Skeletal muscle tissue (tissue), 4 donors: ENCODE data around the gene PDE1C. TPM values are rescaled to one million over a fixed set of nuclear protein-coding genes. Genes with fewer than 3 reads are reported as not detected.

Source experiments
- H3K27ac ChIP-seq: one replicate; pipeline ENCODE4 v1.7.0; 2013; ENCODE audit warnings: mild to moderate bottlenecking, low read depth, low read length, inconsistent platforms
- H3K27me3 ChIP-seq, 3 donors: one replicate each; pipeline ENCODE4 v1.7.0; 2013; ENCODE audit warnings: low read length in 3 of 3; ENCODE audit not compliant: control insufficient read depth in 3 of 3, insufficient read depth in 3 of 3
- H3K36me3 ChIP-seq, 3 donors: one replicate each; pipeline ENCODE4 v1.7.0; 2013; ENCODE audit warnings: low read length in 3 of 3; ENCODE audit not compliant: control insufficient read depth in 3 of 3, insufficient read depth in 3 of 3
- H3K4me1 ChIP-seq, 3 donors: one replicate each; pipeline ENCODE4 v1.7.0; 2013; ENCODE audit warnings: low read length in 3 of 3, mild to moderate bottlenecking in 3 of 3; ENCODE audit not compliant: control insufficient read depth in 3 of 3, insufficient read depth in 3 of 3
- H3K4me3 ChIP-seq, 3 donors: one replicate each; pipeline ENCODE4 v1.7.0; 2013; ENCODE audit warnings: low read length in 3 of 3
- H3K9ac ChIP-seq, 3 donors: one replicate each; pipeline ENCODE4 v1.7.0; 2013; ENCODE audit warnings: low read length in 3 of 3, mild to moderate bottlenecking in 3 of 3, moderate library complexity in 2 of 3, low read depth in 1 of 3
- H3K9me3 ChIP-seq, 3 donors: one replicate each; pipeline ENCODE4 v1.7.0; 2013; ENCODE audit warnings: low read length in 3 of 3; ENCODE audit not compliant: control insufficient read depth in 3 of 3
- total RNA-seq: library from RNA; depleted of rRNA; stranded (reverse); fragments of >200 nt; gene quantifications from one replicate; pipeline ENCODE4 v1.2.3, GENCODE V29; 2014
- donor health status: Osteomylitis.

PDE1C gene
- total RNA-seq, 1 donor from 2014 or later = 2.1 TPM

DNA sequence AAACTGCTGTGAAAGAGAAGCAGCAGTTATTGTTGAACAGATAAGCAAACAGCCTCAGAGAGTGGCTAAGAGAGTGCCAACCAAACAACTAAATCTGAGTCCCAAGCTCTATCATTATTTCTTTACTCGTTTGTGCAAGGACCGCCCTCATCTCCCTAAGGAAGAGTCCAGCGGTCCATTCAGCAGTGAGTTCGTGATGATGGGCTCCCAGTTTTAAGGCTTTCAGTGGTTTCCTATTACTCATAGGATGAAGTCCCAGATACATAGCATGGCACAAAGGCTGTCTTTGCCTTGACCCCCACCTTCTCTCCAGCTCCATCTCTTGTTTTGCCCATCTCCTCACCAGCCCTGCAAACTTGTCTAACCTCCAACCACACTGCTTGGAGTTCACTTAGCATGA is 24.3 kb upstream of the PDE1C start:
- H3K9me3 ChIP-seq = no peaks in the 10 kb centered on the region
- H3K36me3 ChIP-seq = no peaks in the 10 kb centered on the region
- H3K9ac ChIP-seq = no peak overlapping the region
- no peaks in the 10 kb centered on the region for H3K27me3 ChIP-seq
- no peak overlapping the region for H3K27ac ChIP-seq
- no peaks in the 10 kb centered on the region for H3K4me1 ChIP-seq
- no peak overlapping the region for H3K4me3 ChIP-seq

DNA sequence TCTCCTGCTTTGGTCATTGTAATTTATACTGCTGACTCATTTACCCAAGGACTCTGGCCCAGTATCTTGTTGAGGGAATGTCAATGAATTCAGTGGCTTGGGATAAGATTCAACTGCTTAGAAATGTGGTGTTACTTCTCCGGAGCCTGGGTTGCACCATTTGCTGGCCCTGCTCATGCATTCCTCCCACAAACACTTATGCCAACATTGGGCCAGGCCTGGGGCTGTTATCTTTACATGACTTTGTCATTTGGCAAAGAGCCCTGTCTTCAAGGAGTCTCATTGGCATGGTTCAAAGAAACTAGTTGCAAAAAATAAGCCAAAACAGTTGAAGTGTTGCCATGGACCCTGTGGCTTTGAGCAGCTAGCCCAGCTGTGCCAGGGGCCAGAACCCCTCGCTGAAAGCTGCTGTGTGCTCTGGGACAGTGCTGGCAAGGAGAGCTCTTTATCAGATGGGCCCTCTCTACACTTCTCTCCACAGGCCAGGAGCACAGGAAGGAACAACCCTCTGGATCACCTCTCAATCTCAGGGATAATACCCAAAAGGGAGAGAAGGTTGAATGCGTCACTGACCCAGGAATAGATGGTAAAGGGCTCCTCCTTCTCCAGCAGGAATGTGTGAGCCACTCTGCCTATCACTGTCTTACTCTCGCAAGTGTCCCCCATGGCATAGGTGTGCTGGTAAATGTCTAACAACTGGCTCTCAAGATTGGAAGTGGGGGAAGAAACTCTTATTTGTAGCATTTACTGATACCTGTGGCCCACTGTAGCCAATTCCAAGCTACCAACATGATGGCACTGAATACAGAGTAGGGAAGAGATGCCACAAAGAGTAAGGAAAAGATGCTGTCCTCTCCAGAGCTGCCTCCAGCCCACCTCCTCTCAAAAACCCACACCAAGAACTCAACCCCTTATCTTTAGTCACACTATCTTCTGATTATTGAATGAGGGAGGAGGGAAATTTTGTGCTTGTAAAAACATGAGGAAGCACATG is 23.5 kb upstream of the PDE1C start:
- no peak overlapping the region for H3K27ac ChIP-seq
- H3K4me1 ChIP-seq = no peaks in the 10 kb centered on the region

DNA sequence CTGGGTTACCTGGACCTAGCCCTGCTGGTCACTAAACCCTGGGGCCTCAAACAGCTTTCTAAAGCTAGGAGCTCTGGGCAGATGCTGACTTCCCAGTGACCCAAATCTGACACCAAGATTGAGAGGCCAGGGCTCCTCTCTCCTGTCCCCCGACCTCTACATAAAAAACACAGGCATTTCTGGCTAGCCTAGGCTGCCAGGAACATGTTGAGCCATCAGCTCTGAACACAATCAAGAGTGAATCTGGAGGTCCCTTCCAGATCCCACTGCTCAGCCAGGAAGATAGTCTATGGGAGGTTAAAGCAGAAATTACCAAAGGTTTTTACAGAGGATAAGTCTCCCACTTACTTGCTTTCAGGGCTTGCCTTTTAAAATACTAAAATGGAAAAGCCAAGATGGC is 22.1 kb upstream of the PDE1C start:
- Histone ChIP-seq H3K36me3 (no peaks in the 10 kb centered on the region), H3K9ac (no peak overlapping the region), H3K4me3 (no peak overlapping the region), H3K27ac (no peak overlapping the region), H3K9me3 (no peaks in the 10 kb centered on the region), H3K4me1 (no peaks in the 10 kb centered on the region), H3K27me3 (no peaks in the 10 kb centered on the region)

More for the DNA sequence above, 23.5 kb upstream of the PDE1C start:
- Histone ChIP-seq H3K4me3 (no peak overlapping the region), H3K36me3 (no peaks in the 10 kb centered on the region), H3K9me3 (no peaks in the 10 kb centered on the region), H3K9ac (no peak overlapping the region), H3K27me3 (no peaks in the 10 kb centered on the region)

DNA sequence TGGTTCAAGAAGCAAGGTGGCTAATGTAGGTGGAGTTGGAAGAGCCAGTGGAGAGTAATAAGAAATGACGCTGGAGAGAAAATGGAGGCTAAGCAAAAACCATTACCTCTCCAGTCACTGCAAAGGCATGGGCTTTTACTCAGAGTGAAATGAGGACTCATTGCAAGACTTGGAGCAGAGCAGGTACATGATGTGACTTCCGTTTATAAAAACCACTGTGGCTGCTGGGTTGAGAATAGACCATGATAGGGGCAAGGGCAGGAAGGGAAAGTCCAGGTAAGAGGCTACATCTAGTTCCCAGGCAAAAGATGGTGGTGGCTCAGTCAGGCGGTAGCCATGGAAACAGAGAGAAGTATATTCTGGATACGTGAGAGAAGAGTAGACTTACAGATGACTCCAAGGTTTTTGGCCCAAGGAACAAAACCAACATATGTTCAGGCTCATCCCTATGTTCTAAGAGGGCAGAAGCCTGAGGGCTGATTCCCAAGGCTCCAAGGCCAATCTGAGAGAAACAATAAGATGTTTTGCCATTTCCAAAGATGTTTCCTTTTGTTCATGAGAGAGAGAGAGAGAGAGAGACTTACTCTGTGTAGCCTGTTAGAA is 21.5 kb upstream of the PDE1C start:
- no peak overlapping the region for H3K4me3 ChIP-seq
- H3K27ac ChIP-seq = no peak overlapping the region
- no peaks in the 10 kb centered on the region for H3K36me3 ChIP-seq
- no peaks in the 10 kb centered on the region for H3K9me3 ChIP-seq
- H3K9ac ChIP-seq = no peak overlapping the region
- no peaks in the 10 kb centered on the region for H3K27me3 ChIP-seq
- no peaks in the 10 kb centered on the region for H3K4me1 ChIP-seq

GRCh38 chr7:32089678-32090077 is 19.5 kb upstream of the PDE1C start:
- no peaks in the 10 kb centered on the region for H3K27me3 ChIP-seq
- H3K4me3 ChIP-seq = no peak overlapping the region
- H3K36me3 ChIP-seq = no peaks in the 10 kb centered on the region
- H3K27ac ChIP-seq = no peak overlapping the region
- H3K4me1 ChIP-seq = no peaks in the 10 kb centered on the region
- no peaks in the 10 kb centered on the region for H3K9me3 ChIP-seq
- H3K9ac ChIP-seq = no peak overlapping the region

DNA sequence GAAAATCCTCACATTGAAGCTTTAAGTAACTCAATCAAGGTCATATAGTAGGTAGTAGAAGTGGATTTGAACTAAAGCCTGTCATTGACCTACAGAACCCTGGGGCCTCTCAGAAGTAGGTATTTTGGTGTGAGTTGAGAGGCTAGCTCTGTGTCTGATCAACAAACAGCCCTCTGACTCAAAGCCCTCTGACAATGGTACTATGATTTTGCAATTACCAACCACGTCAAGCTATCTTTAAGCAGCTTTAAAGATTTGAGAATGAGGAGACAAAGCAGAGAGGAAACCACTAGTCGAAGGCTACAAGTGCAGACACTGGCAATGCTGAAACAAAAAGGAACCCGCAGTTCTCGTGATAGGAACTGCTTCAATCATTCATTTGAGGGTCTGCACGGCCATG is 19.0 kb upstream of the PDE1C start:
- Histone ChIP-seq H3K4me3 (no peak overlapping the region), H3K36me3 (no peaks in the 10 kb centered on the region), H3K4me1 (no peaks in the 10 kb centered on the region), H3K9ac (no peak overlapping the region), H3K27ac (no peak overlapping the region), H3K9me3 (no peaks in the 10 kb centered on the region), H3K27me3 (no peaks in the 10 kb centered on the region)

DNA sequence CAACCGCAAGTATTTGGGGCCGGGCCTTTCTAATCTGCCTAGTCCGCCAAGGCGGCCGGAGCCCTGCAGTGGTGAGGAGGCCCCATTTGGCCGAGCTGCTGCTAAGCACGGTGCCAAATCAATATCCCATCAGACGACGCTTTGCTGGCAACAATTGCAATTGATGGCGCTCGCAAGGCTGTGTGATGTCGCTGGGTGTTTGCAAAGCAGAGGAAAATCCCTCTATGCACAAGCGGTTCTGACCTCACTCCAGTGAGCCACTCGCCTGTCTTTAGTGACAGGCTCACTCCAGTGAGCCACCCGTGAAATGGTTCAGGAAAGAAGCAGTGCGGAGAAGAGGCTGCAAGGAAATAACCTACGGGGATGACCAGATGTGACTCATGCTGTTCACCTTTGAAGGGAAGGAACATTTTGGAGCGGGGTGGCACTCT is 18.3 kb upstream of the PDE1C start:
- no peak overlapping the region for H3K27ac ChIP-seq

DNA sequence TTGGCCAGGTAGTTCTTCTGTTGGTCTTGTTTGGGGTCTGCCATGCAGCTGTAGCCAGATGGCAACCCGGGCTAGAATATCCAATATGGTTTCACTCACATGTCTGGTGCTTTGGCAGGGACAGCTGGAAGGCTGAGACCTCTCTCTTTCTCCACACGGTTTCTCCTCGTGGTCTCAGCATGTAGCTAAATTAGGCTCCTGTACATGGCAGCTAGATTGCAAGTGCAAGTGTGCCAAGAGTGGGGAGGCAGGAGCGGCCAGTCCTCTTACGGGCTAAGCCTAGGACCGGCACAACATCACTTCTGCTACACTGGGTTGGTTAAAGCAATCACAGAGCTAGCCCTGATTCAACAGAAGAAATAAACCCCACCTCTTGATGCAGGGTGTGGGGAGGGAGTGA is 9.3 kb upstream of the PDE1C start:
- Histone ChIP-seq H3K9me3 (no peaks in the 10 kb centered on the region), H3K36me3 (no peaks in the 10 kb centered on the region), H3K4me3 (no peak overlapping the region), H3K27me3 (no peaks in the 10 kb centered on the region), H3K27ac (no peak overlapping the region), H3K9ac (no peak overlapping the region), H3K4me1 (no peaks in the 10 kb centered on the region)

More for the DNA sequence above, 18.3 kb upstream of the PDE1C start:
- Histone ChIP-seq H3K27me3 (no peaks in the 10 kb centered on the region), H3K9ac (no peak overlapping the region), H3K4me3 (no peak overlapping the region), H3K4me1 (no peaks in the 10 kb centered on the region), H3K36me3 (no peaks in the 10 kb centered on the region), H3K9me3 (no peaks in the 10 kb centered on the region)

- no peaks in the 10 kb centered on the region for H3K4me1 ChIP-seq
These were observed 8.6 kb upstream of the PDE1C start for GRCh38 chr7:32078824-32079223.

DNA sequence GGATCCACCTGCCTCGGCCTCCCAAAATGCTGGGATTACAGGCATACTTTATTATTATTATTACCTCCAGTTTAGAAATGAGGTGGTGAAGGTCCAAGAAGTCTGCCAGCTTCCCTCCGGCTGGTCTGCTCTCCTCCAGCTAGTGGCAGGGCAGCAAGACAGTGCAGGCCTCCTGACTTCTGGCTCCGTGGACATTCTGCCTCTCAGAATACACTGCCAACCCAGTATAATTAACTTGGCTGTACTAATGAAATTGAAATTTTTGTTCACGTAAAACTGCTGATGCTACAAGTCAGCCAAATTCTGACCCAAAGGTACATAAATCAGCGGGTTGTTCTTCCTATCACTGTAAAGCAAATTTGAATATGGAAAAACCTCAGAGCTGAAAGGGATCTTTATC is 7.6 kb upstream of the PDE1C start:
- Histone ChIP-seq H3K36me3 (no peaks in the 10 kb centered on the region), H3K9me3 (no peaks in the 10 kb centered on the region), H3K4me3 (no peak overlapping the region), H3K4me1 (no peaks in the 10 kb centered on the region), H3K9ac (no peak overlapping the region), H3K27ac (no peak overlapping the region), H3K27me3 (peaks cover 0 to 3% (median 1%) of the 10 kb centered on the region in 3 donors)

More at GRCh38 chr7:32078824-32079223, 8.6 kb upstream of the PDE1C start:
- no peak overlapping the region for H3K9ac ChIP-seq
- no peak overlapping the region for H3K27ac ChIP-seq
- H3K9me3 ChIP-seq = no peaks in the 10 kb centered on the region
- no peaks in the 10 kb centered on the region for H3K36me3 ChIP-seq
- no peak overlapping the region for H3K4me3 ChIP-seq
- H3K27me3 ChIP-seq = no peaks in the 10 kb centered on the region
